Iris pigment epithelial cell (primary cell): ENCODE measurements around the gene CCND1.

ENCODE experiments used
- DNase-seq: peaks from one replicate; pipeline ENCODE4 v3.0.0-alpha.2; 2011; ENCODE audit warnings: low read depth

CCND1 gene

GRCh38 chr11:69654001-69654659 lies 13.2 kb downstream of the CCND1 start:
- DNase-seq = no peak

GRCh38 chr11:69654660-69655478 lies 13.9 kb downstream of the CCND1 start:
- no peak for DNase-seq

GRCh38 chr11:69655479-69656428 lies 14.8 kb downstream of the CCND1 start:
- DNase-seq = no peak

- no peak for DNase-seq
Observed at GRCh38 chr11:69656536-69657455, 15.8 kb downstream of the CCND1 start.

- DNase-seq = no peak
Observed at GRCh38 chr11:69657456-69657910, 16.5 kb downstream of the CCND1 start.

- DNase-seq = no peak
Observed at GRCh38 chr11:69657911-69658625, 17.1 kb downstream of the CCND1 start.

- DNase-seq = no peak
Observed at GRCh38 chr11:69658626-69659450, 17.9 kb downstream of the CCND1 start.

GRCh38 chr11:69659591-69659990 lies 18.6 kb downstream of the CCND1 start:
- DNase-seq = no peak

- no peak for DNase-seq
Observed at GRCh38 chr11:69660001-69660500, 19.1 kb downstream of the CCND1 start.

GRCh38 chr11:69661413-69661715 lies 20.4 kb downstream of the CCND1 start:
- no peak for DNase-seq

GRCh38 chr11:69662021-69662698 lies 21.2 kb downstream of the CCND1 start:
- DNase-seq = no peak

- DNase-seq = no peak
Observed at GRCh38 chr11:69662806-69663205, 21.9 kb downstream of the CCND1 start.

- DNase-seq = no peak
Observed at GRCh38 chr11:69663326-69663725, 22.4 kb downstream of the CCND1 start.

- no peak for DNase-seq
Observed at GRCh38 chr11:69664103-69664775, 23.3 kb downstream of the CCND1 start.

- no peak for DNase-seq
Observed at GRCh38 chr11:69664901-69665300, 23.9 kb downstream of the CCND1 start.

GRCh38 chr11:69665669-69666068 lies 24.7 kb downstream of the CCND1 start:
- DNase-seq = no peak

- DNase-seq = no peak
Observed at GRCh38 chr11:69666261-69666660, 25.3 kb downstream of the CCND1 start.

- no peak for DNase-seq
Observed at GRCh38 chr11:69666752-69667536, 26.0 kb downstream of the CCND1 start.
